HepG2 (cell line): ENCODE data around the gene NRBF2. TPM values are rescaled to one million over a fixed set of nuclear protein-coding genes. Genes with fewer than 3 reads are reported as not detected.

Source experiments
- ATAC-seq: fragments of 200-7000 bp; cut with Tn5 transposase; 3 replicates; pipeline ENCODE4 v1.9.1; 2020; ENCODE audit warnings: mild to moderate bottlenecking, moderate library complexity
- BruUV-seq: library from RNA; stranded (reverse); fragments of 400-500 nt; replicated peaks from 2 replicates; lab custom pipeline; 2021; lab: Mats Ljungman, UMichigan
- CTCF ChIA-PET: fragments of 300-600 bp; formaldehyde crosslinking; extraction: SDS; loops from one replicate; lab custom pipeline; 2021; ENCODE audit warnings: low total read pairs, inconsistent platforms, low intra/inter-chr PET ratio; lab: Yijun Ruan, JAX
- POLR2A ChIA-PET: fragments of 350-600 bp; sonication (Branson Sonifier 250); formaldehyde crosslinking; loops from one replicate; lab custom pipeline; 2020; ENCODE audit warnings: antibody characterized with exemption, inconsistent platforms; lab: Yijun Ruan, JAX
- DNase-seq: peaks from one replicate; pipeline ENCODE4 v3.0.0-alpha.2; 2015; ENCODE audit warnings: low spot score
- FAIRE-seq: peaks from 3 replicates; lab custom pipeline; 2011; peaks lifted over from hg19 to GRCh38; lab: Jason Lieb, UNC
- H2AFZ ChIP-seq: one replicate; pipeline ENCODE4 v1.6.1; 2011; ENCODE audit warnings: low read length, inconsistent platforms
- H3K27ac ChIP-seq: fragments of 300-600 bp; 3 replicates; pipeline ENCODE4 v1.8.0; 2011; ENCODE audit warnings: mixed run types, mild to moderate bottlenecking, mixed read lengths, low read length, inconsistent platforms; ENCODE audit not compliant: insufficient read depth; ENCODE audit errors: extremely low read length
- H3K27me3 ChIP-seq, 2 experiments: fragments of 200-600 bp in 1 of 2; 2 replicates in 1 of 2; 3 replicates in 1 of 2; pipeline versions ENCODE4 v1.6.0 to v1.8.0; 2011; ENCODE audit warnings: low read length in 2 of 2, mild to moderate bottlenecking in 2 of 2, moderate library complexity in 2 of 2, inconsistent platforms in 1 of 2; ENCODE audit not compliant: insufficient read depth in 2 of 2, control insufficient read depth in 1 of 2
- H3K36me3 ChIP-seq, 2 experiments: fragments of 200-600 bp in 1 of 2; replicated peaks in 1 of 2; 2 replicates in 1 of 2; 3 replicates in 1 of 2; pipeline versions ENCODE4 v1.5.1 to v1.8.0; 2011; ENCODE audit warnings: low read length in 2 of 2, inconsistent platforms in 1 of 2; ENCODE audit not compliant: insufficient read depth in 2 of 2, control insufficient read depth in 1 of 2
- H3K4me1 ChIP-seq: 2 replicates; pipeline ENCODE4 v1.5.1; 2012; ENCODE audit warnings: low read length, inconsistent platforms; ENCODE audit not compliant: insufficient read depth
- H3K4me2 ChIP-seq: 2 replicates; pipeline ENCODE4 v1.6.0; 2011; ENCODE audit warnings: low read depth, low read length, inconsistent platforms
- H3K4me3 ChIP-seq, 3 experiments: fragments of 200-600 bp in 1 of 3; sonication (generic), shearing (Covaris generic) in 1 of 3; replicated peaks in 1 of 3; 2 replicates each; pipeline ENCODE4 v1.5.1; 2011 to 2016; ENCODE audit warnings: low read length in 3 of 3, inconsistent platforms in 2 of 3, low read depth in 2 of 3, mild to moderate bottlenecking in 2 of 3, control low read depth in 1 of 3, mixed read lengths in 1 of 3; ENCODE audit not compliant: insufficient read depth in 1 of 3
- H3K79me2 ChIP-seq: one replicate; pipeline ENCODE4 v1.6.1; 2011; ENCODE audit warnings: low read length, inconsistent platforms; ENCODE audit not compliant: insufficient read depth
- H3K9ac ChIP-seq: 2 replicates; pipeline ENCODE4 v1.6.0; 2011; ENCODE audit warnings: mild to moderate bottlenecking, low read depth, low read length, inconsistent platforms; ENCODE audit not compliant: insufficient read depth
- H3K9me3 ChIP-seq: 2 replicates; pipeline ENCODE4 v1.5.1; 2012; ENCODE audit warnings: mild to moderate bottlenecking, low read length
- H4K20me1 ChIP-seq: 2 replicates; pipeline ENCODE4 v1.6.0; 2011; ENCODE audit warnings: inconsistent platforms, mild to moderate bottlenecking, low read length, moderate library complexity; ENCODE audit not compliant: insufficient read depth
- ATF7-NPFF ChIP-seq: sonication (generic); formaldehyde crosslinking; IDR thresholded peaks from 2 replicates; pipeline ENCODE4 v1.8.1; 2023; ENCODE audit warnings: mild to moderate bottlenecking, low read depth, missing genetic modification reagents, moderate library complexity
- CENPX ChIP-seq: sonication (generic); formaldehyde crosslinking; IDR thresholded peaks from 2 replicates; pipeline ENCODE4 v1.9.0; 2021; ENCODE audit warnings: mild to moderate bottlenecking, missing genetic modification reagents, moderate library complexity
- CREM ChIP-seq, 2 experiments: sonication (generic) in 1 of 2; formaldehyde crosslinking in 1 of 2; IDR thresholded peaks; 2 replicates each; pipeline versions ENCODE4 v1.4.0 to v1.6.1; 2016 to 2020; ENCODE audit warnings: antibody characterized with exemption in 1 of 2, mild to moderate bottlenecking in 1 of 2, missing genetic modification reagents in 1 of 2
- ELF1 ChIP-seq: sonication (generic); formaldehyde crosslinking; IDR thresholded peaks from 2 replicates; pipeline ENCODE4 v1.4.0; 2020; ENCODE audit warnings: missing genetic modification reagents
- HIVEP1 ChIP-seq: sonication (generic); formaldehyde crosslinking; IDR thresholded peaks from 2 replicates; pipeline ENCODE4 v1.4.0; 2020; ENCODE audit warnings: mild to moderate bottlenecking, missing genetic modification reagents
- KDM5B ChIP-seq: sonication (generic); formaldehyde crosslinking; IDR thresholded peaks from 2 replicates; pipeline ENCODE4 v1.4.0; 2020; ENCODE audit warnings: missing genetic modification reagents, mild to moderate bottlenecking, borderline replicate concordance
- MTA1 ChIP-seq: sonication (generic); formaldehyde crosslinking; IDR thresholded peaks from 2 replicates; pipeline ENCODE4 v1.4.0; 2020; ENCODE audit warnings: missing genetic modification reagents, mild to moderate bottlenecking, borderline replicate concordance
- RNF2 ChIP-seq: fragments of 450-650 bp; conservative IDR thresholded peaks from 2 replicates; pipeline ENCODE4 v1.6.1; 2016; ENCODE audit warnings: low read depth
- RXRB ChIP-seq: IDR thresholded peaks from 2 replicates; pipeline ENCODE4 v1.6.1; 2016; ENCODE audit warnings: borderline replicate concordance, missing genetic modification reagents, missing compliant biosample characterization
- SOX13 ChIP-seq, 3 experiments: fragments of 450-650 bp in 1 of 3; sonication (generic) in 1 of 3; formaldehyde crosslinking in 1 of 3; IDR thresholded peaks in 2 of 3; conservative IDR thresholded peaks in 1 of 3; 2 replicates each; pipeline versions ENCODE4 v1.5.0 to v1.6.1; 2016 to 2020; ENCODE audit warnings: antibody characterized with exemption in 1 of 3, mild to moderate bottlenecking in 1 of 3, missing compliant biosample characterization in 1 of 3, missing genetic modification reagents in 1 of 3, moderate library complexity in 1 of 3
- SRSF9 ChIP-seq: fragments of 200-400 bp; formaldehyde crosslinking; IDR thresholded peaks from 2 replicates; pipeline ENCODE4 v1.6.1; 2018; ENCODE audit warnings: borderline replicate concordance, mild to moderate bottlenecking, low read depth, low read length; ENCODE audit not compliant: insufficient read depth, poor library complexity, severe bottlenecking
- TEF ChIP-seq: sonication (generic); formaldehyde crosslinking; IDR thresholded peaks from 2 replicates; pipeline ENCODE4 v1.5.0; 2020; ENCODE audit warnings: missing genetic modification reagents
- ZNF354B ChIP-seq: sonication (generic); formaldehyde crosslinking; IDR thresholded peaks from 2 replicates; pipeline ENCODE4 v1.8.0; 2022; ENCODE audit warnings: mild to moderate bottlenecking, missing genetic modification reagents
- ZNF430 ChIP-seq: sonication (generic); formaldehyde crosslinking; IDR thresholded peaks from 2 replicates; pipeline ENCODE4 v1.9.0; 2021; ENCODE audit warnings: mild to moderate bottlenecking, missing genetic modification reagents
- ZNF768 ChIP-seq: sonication (generic); formaldehyde crosslinking; IDR thresholded peaks from 2 replicates; pipeline ENCODE4 v1.4.0; 2020; ENCODE audit warnings: missing genetic modification reagents
- ZNF784 ChIP-seq: sonication (generic); formaldehyde crosslinking; IDR thresholded peaks from 2 replicates; pipeline ENCODE4 v1.5.1; 2020; ENCODE audit warnings: missing genetic modification reagents, mild to moderate bottlenecking, borderline replicate concordance
- WGBS: methylation state at CpG from one replicate; pipeline ENCODE4 v1.1.6; 2017; ENCODE audit warnings: low lambda C conversion rate; 5-methylcytosine and 5-hydroxymethylcytosine counted together
- in situ Hi-C: cut with HindIII; loops from 2 replicates; pipeline ENCODE4 v1.10.0; 2017; ENCODE audit warnings: low pct_unique_long_range_greater_than_20kb; ENCODE audit not compliant: extremely low pct_ligation_motif_present
- intact Hi-C: fragments of 100-400 bp; cut with micrococcal nuclease; formaldehyde crosslinking; loops from one replicate; pipeline ENCODE4 v1.10.0; 2022; ENCODE audit not compliant: unreplicated experiment
- polyA plus RNA-seq, 8 experiments: library from polyadenylated mRNA; depleted of rRNA in 3 of 8; stranded (reverse) in 7 of 8; unstranded in 1 of 8; fragments of >200 nt; fragmentation: Illumina TruSeq in 4 of 8; extraction: Trizol in 4 of 8; gene quantifications; 2 replicates each; pipeline versions ENCODE4 v1.2.1 to v1.2.3, GENCODE V29; 2011 to 2016; ENCODE audit warnings: low read depth in 4 of 8, missing spikeins in 1 of 8, mixed read lengths in 1 of 8; ENCODE audit not compliant: insufficient read depth in 1 of 8
- total RNA-seq, 5 experiments: library from RNA; depleted of rRNA; stranded (reverse); fragments of >200 nt; fragmentation: Illumina TruSeq; extraction: Trizol; gene quantifications; 2 replicates each; pipeline ENCODE4 v1.2.3, GENCODE V29; 2016; ENCODE audit warnings: low read depth in 1 of 5
- TF ChIP-seq, protein P1 (sequence below): sonication (generic); formaldehyde crosslinking; IDR thresholded peaks from 2 replicates; pipeline ENCODE4 v1.4.0; 2020; ENCODE audit warnings: mild to moderate bottlenecking, missing genetic modification reagents

NRBF2 gene
- total and polyA plus RNA-seq, 2 of the 13 experiments (the other 11 are each of a cell fraction or from before 2014, with no cell fraction given): 20.0 to 28.4 TPM

DNA sequence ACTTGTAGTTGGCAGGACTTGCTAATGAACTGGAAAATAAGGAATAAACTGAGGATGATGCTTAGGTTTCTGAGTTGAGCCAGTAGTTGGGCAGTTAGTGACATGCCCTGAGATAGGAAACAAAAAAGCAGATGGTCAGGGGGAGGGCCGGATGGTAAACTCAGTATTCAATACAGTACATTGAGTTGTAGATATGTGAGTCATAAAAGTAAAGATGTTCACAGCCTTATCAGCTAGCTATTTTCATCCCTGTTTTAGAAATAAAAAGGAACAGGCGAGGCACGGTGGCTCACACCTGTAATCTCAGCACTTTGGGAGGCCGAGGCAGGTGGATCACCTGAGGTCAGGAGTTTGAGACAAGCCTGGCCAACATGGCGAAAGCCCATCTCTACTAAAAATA, 22.2 kb upstream of the NRBF2 start:
- BruUV-seq: no TSS peak

More for the DNA sequence above, 22.2 kb upstream of the NRBF2 start:
- in situ Hi-C loops (no loop called here), intact Hi-C loops (no loop called here)
- no peak overlapping the region for H2AFZ ChIP-seq
- no peaks in the 10 kb centered on the region for H3K9me3 ChIP-seq
- DNase-seq (no peak), ATAC-seq (no peak), FAIRE-seq (no peak)
- H3K9ac ChIP-seq: no peak overlapping the region
- no peak overlapping the region for H3K4me2 ChIP-seq
- H4K20me1 ChIP-seq: no peaks in the 10 kb centered on the region
- no peak overlapping the region for H3K27ac ChIP-seq
- 67% methylated on average over 5 of the region's 5 CpGs for WGBS
- no peak overlapping the region for H3K4me3 ChIP-seq
- no peak for TF ChIP-seq MTA1 (CRISPR knock-in tag)
- no peak for TF ChIP-seq ZNF354B
- no peak for TF ChIP-seq ZNF430
- TF ChIP-seq, protein P1, sequence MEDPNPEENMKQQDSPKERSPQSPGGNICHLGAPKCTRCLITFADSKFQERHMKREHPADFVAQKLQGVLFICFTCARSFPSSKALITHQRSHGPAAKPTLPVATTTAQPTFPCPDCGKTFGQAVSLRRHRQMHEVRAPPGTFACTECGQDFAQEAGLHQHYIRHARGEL (CRISPR knock-in tag): no peak
- TF ChIP-seq CREM (IDR thresholded peaks at IDR 0.05): no peak
- TF ChIP-seq CREM (CRISPR knock-in tag; IDR thresholded peaks at IDR 0.05): no peak
- no peak for TF ChIP-seq CENPX (CRISPR knock-in tag)
- no peak for TF ChIP-seq RXRB (CRISPR knock-in tag)
- no peak for TF ChIP-seq ATF7-NPFF (CRISPR knock-in tag)
- no peak for TF ChIP-seq ZNF784 (CRISPR knock-in tag)
- no peak for TF ChIP-seq TEF
- no peak for TF ChIP-seq RNF2
- no peak for TF ChIP-seq ZNF768 (CRISPR knock-in tag)
- no peak for TF ChIP-seq KDM5B
- TF ChIP-seq ELF1 (CRISPR knock-in tag): no peak
- TF ChIP-seq SOX13 (IDR thresholded peaks at IDR 0.05): no peak
- no peak for TF ChIP-seq SOX13 (CRISPR knock-in tag; conservative IDR thresholded peaks at IDR 0.05 in 1 of 2, IDR thresholded peaks at IDR 0.05 in 1 of 2)
- no peak for TF ChIP-seq SRSF9
- no peak for TF ChIP-seq HIVEP1 (CRISPR knock-in tag)
- peaks cover 23% of the 10 kb centered on the region for H3K4me1 ChIP-seq
- ChIA-PET CTCF (no interaction called here), POLR2A (no interaction called here)
- no peaks in the 10 kb centered on the region for H3K36me3 ChIP-seq
- H3K79me2 ChIP-seq: no peaks in the 10 kb centered on the region
- no peaks in the 10 kb centered on the region; a peak in 2 of 5 replicates for H3K27me3 ChIP-seq
